Breast epithelium (tissue), 3 donors: ENCODE results near the gene ANKK1.

ENCODE experiments used
- POLR2A ChIP-seq: fragments of 450-650 bp; IDR thresholded peaks from one replicate; pipeline ENCODE4 v1.6.1; 2016; ENCODE audit warnings: antibody characterized with exemption, mild to moderate bottlenecking, moderate library complexity
- POLR2AphosphoS5 ChIP-seq, 3 donors: sonication (generic); formaldehyde crosslinking; IDR thresholded peaks; one replicate each; pipeline ENCODE4 v1.6.1; 2017; ENCODE audit warnings: antibody characterized with exemption in 3 of 3
- TF ChIP-seq, protein P1 (sequence below), 3 donors: fragments of 450-650 bp; IDR thresholded peaks; one replicate each; pipeline ENCODE4 v1.5.1; 2016 to 2017; ENCODE audit warnings: antibody characterized with exemption in 3 of 3, mild to moderate bottlenecking in 3 of 3, moderate library complexity in 3 of 3

DNA sequence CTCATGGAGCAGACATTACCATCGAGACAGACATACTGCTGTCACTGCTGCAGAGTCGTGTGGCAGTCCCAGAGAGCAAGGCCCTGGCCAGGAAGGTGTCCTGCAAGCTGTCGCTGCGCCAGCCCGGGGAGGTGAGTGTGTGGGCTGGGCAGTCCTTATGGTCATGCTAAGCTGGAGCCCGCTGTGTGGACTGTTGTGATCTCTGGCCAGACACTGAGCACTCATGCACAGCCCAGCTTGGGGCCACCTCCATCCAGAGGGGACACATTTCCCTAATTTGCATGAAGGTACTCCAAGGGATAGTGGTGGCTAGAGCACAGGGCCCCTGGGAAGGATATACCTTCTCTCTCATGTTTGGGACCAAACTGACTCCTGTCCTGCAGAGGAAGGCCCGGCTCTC lies 9.6 kb downstream of the ANKK1 start:
- TF ChIP-seq, protein P1, sequence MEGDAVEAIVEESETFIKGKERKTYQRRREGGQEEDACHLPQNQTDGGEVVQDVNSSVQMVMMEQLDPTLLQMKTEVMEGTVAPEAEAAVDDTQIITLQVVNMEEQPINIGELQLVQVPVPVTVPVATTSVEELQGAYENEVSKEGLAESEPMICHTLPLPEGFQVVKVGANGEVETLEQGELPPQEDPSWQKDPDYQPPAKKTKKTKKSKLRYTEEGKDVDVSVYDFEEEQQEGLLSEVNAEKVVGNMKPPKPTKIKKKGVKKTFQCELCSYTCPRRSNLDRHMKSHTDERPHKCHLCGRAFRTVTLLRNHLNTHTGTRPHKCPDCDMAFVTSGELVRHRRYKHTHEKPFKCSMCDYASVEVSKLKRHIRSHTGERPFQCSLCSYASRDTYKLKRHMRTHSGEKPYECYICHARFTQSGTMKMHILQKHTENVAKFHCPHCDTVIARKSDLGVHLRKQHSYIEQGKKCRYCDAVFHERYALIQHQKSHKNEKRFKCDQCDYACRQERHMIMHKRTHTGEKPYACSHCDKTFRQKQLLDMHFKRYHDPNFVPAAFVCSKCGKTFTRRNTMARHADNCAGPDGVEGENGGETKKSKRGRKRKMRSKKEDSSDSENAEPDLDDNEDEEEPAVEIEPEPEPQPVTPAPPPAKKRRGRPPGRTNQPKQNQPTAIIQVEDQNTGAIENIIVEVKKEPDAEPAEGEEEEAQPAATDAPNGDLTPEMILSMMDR (IDR thresholded peaks at IDR 0.05), result no peak
- no peak for TF ChIP-seq POLR2A
- TF ChIP-seq POLR2AphosphoS5 (IDR thresholded peaks at IDR 0.05), result no peak
